Duodenal mucosa (tissue), 2 donors: Measurements from ENCODE around the gene CUX1.

Experiments used
- H3K27ac ChIP-seq: one replicate; pipeline ENCODE4 v1.7.0; 2013; ENCODE audit warnings: low read depth, low read length
- H3K27me3 ChIP-seq, 2 donors: one replicate each; pipeline ENCODE4 v1.7.0; 2013; ENCODE audit warnings: low read length in 2 of 2, control low read depth in 1 of 2; ENCODE audit not compliant: insufficient read depth in 2 of 2, control insufficient read depth in 1 of 2
- H3K36me3 ChIP-seq, 2 donors: one replicate each; pipeline ENCODE4 v1.7.0; 2013; ENCODE audit warnings: low read length in 2 of 2, control low read depth in 1 of 2; ENCODE audit not compliant: insufficient read depth in 2 of 2, control insufficient read depth in 1 of 2
- H3K4me1 ChIP-seq, 2 donors: one replicate each; pipeline ENCODE4 v1.7.0; 2013; ENCODE audit warnings: low read length in 2 of 2, control low read depth in 1 of 2; ENCODE audit not compliant: insufficient read depth in 2 of 2, control insufficient read depth in 1 of 2
- H3K4me3 ChIP-seq, 2 donors: one replicate each; pipeline ENCODE4 v1.7.0; 2013; ENCODE audit warnings: low read length in 2 of 2, low read depth in 1 of 2
- H3K9ac ChIP-seq, 2 donors: one replicate each; pipeline ENCODE4 v1.7.0; 2013; ENCODE audit warnings: low read length in 2 of 2, low read depth in 1 of 2
- H3K9me3 ChIP-seq, 2 donors: one replicate each; pipeline ENCODE4 v1.7.0; 2013; ENCODE audit warnings: low read length in 2 of 2, control low read depth in 1 of 2; ENCODE audit not compliant: control insufficient read depth in 1 of 2

Gene CUX1

DNA sequence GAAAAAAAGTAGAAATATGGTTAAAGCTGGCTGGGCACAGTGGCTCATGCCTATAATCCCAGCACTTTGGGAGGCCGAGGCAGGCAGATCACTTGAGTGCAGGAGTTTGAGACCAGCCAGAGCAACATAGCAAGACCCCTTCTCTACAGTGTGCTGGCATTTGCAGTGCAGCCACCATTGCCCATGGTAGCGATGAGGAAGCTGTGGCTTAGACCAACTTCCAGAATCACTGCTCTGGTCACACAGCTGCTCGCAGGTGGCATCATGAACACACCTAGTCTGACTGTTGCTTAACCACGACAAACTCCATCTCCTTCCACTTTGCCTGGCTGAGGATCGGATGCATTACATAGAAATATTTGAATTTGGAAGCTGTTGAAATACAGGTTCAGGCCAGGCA, 137.1 kb downstream of the CUX1 start:
- H3K4me3 ChIP-seq, result no peak overlapping the region
- H3K27ac ChIP-seq, result no peak overlapping the region
- no peak overlapping the region for H3K9ac ChIP-seq
- H3K9me3 ChIP-seq, result no peaks in the 10 kb centered on the region
- H3K36me3 ChIP-seq, result no peaks in the 10 kb centered on the region
- H3K4me1 ChIP-seq, result peaks cover 0 to 12% of the 10 kb centered on the region in 2 donors
- H3K27me3 ChIP-seq, result no peaks in the 10 kb centered on the region

DNA sequence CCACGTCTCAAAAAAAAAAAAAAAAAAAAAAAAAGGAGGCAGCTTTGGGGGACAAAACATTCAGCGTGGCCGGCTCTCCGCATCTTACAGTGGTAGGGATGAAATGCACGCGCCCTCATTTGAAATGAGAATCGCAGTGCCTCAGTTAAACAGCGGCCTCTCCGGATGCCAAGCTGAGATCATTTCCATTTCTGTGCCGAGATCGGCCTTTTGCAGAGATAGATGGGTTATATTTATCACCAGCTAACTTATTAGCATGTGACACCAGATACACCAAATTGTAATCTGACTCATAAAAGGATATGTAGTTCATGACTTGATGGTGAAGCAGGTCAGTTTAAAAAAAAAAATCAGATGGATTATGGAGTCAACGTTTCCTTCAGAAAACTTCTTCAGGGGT, 138.7 kb downstream of the CUX1 start:
- H3K4me1 ChIP-seq, result peaks cover 0 to 12% of the 10 kb centered on the region in 2 donors
- H3K9me3 ChIP-seq, result no peaks in the 10 kb centered on the region
- H3K4me3 ChIP-seq, result no peak overlapping the region
- no peaks in the 10 kb centered on the region for H3K27me3 ChIP-seq
- no peak overlapping the region for H3K9ac ChIP-seq
- no peaks in the 10 kb centered on the region for H3K36me3 ChIP-seq
- H3K27ac ChIP-seq, result no peak overlapping the region

DNA sequence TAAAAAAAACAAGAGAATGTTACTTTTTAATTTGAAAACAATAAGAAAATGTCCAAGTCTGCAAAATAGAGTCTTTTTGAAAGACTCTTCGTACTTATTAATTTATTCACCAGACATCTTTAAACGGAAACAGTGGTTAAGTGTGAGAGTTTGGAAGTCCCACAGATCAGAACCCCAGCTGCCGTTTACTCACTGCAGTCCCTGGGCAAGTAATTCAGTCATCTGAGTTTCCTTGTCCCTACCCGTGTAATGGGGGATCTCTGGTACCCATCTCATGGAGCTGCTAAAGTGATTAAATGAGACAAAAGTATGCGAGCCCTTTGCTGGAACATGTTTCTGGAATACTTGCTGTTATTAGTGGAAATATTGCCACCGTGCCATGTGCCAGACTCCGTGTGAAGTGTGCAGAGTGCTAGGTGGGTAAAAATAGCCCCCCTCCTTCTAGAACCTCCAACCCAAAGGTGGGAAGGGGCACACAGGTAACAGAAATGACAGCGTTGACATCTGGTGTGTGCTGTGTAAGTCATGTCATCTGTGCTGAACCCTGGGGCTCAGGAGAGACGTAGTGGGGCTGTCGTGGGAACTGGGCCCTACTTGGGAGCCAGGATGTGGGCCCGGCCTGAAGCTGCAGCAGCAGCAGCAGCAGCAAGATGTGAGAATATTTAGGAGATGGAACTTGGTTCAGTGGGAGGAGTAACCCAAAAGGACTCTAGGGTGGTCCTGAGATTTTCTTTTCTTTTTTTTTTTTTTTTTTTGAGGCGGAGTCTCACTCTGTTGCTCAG, 140.5 kb downstream of the CUX1 start:
- H3K27me3 ChIP-seq, result no peaks in the 10 kb centered on the region
- H3K27ac ChIP-seq, result no peak overlapping the region
- H3K9me3 ChIP-seq, result no peaks in the 10 kb centered on the region
- H3K9ac ChIP-seq, result no peak overlapping the region
- no peak overlapping the region for H3K4me3 ChIP-seq
- peaks cover 0 to 10% of the 10 kb centered on the region in 2 donors for H3K4me1 ChIP-seq
- no peaks in the 10 kb centered on the region for H3K36me3 ChIP-seq

DNA sequence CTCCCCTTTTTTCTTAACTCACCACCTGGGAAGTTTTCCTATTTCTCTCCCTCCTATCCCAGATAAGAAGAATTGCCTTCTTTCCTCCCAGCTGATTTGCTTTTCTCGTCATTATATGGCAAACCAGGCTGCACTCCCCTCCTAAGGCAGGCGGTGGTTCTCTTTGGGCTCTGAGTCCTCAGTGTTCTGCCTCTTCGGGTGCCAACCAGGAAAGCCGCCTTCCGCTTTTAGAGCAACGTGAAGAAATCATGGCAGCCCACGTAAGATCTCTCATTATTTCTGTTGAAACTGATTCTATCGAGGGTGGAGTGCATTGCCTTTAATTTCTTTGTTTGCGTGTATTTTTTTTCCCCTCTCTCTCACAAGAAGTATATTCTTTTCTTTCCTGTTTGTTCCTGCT, 141.9 kb downstream of the CUX1 start:
- H3K27me3 ChIP-seq, result no peaks in the 10 kb centered on the region
- H3K9ac ChIP-seq, result no peak overlapping the region
- H3K4me1 ChIP-seq, result no peaks in the 10 kb centered on the region
- no peaks in the 10 kb centered on the region for H3K36me3 ChIP-seq
- no peak overlapping the region for H3K4me3 ChIP-seq
- no peak overlapping the region for H3K27ac ChIP-seq
- no peaks in the 10 kb centered on the region for H3K9me3 ChIP-seq

- H3K36me3 ChIP-seq, result no peaks in the 10 kb centered on the region
- no peak overlapping the region for H3K4me3 ChIP-seq
- no peaks in the 10 kb centered on the region for H3K9me3 ChIP-seq
- H3K9ac ChIP-seq, result no peak overlapping the region
- no peaks in the 10 kb centered on the region for H3K4me1 ChIP-seq
- no peaks in the 10 kb centered on the region for H3K27me3 ChIP-seq
- no peak overlapping the region for H3K27ac ChIP-seq
Measured at GRCh38 chr7:101959829-101960228, 142.4 kb downstream of the CUX1 start.

- Histone ChIP-seq H3K4me3 (no peak overlapping the region), H3K27ac (no peak overlapping the region), H3K4me1 (no peaks in the 10 kb centered on the region), H3K9ac (no peak overlapping the region), H3K27me3 (no peaks in the 10 kb centered on the region), H3K9me3 (no peaks in the 10 kb centered on the region), H3K36me3 (no peaks in the 10 kb centered on the region)
Measured at GRCh38 chr7:101960323-101960722, 142.9 kb downstream of the CUX1 start.

DNA sequence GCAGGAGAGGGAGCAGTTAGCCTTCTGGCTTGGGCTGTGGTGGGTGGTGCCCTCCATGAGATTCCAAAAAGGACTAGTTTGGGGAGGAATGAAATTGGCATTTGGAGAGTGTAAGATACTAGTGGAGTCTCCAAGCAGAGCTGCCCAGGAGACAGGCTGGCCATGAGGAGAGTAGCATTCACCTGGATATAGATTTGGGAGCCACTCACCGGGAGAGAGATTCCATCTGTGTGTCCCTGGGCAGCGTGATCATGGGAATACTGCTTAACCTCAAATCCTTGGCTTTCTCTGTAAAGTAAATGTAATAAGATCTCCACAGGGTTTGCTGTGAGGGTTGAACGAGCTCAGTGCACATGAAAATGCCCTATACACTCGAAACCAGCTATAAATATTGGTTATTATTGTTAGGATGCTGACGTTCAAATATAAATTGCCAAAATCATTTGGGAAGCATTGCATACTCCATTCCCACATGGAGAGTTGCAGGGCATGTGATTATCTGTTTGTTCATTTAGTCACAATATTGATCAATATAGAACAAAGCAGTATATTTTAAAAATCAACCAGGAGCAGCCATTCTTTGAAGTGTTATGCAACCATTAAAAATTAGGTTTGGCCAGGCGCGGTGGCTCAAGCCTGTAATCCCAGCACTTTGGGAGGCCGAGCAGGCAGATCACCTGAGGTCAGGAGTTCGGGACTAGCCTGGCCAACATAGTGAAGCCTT, 143.7 kb downstream of the CUX1 start:
- no peaks in the 10 kb centered on the region for H3K36me3 ChIP-seq
- no peaks in the 10 kb centered on the region for H3K27me3 ChIP-seq
- H3K4me1 ChIP-seq, result no peaks in the 10 kb centered on the region
- no peak overlapping the region for H3K27ac ChIP-seq
- no peak overlapping the region for H3K4me3 ChIP-seq
- no peaks in the 10 kb centered on the region for H3K9me3 ChIP-seq
- H3K9ac ChIP-seq, result no peak overlapping the region

- no peaks in the 10 kb centered on the region for H3K27me3 ChIP-seq
- H3K4me1 ChIP-seq, result no peaks in the 10 kb centered on the region
- no peaks in the 10 kb centered on the region for H3K36me3 ChIP-seq
- no peak overlapping the region for H3K27ac ChIP-seq
- no peak overlapping the region for H3K9ac ChIP-seq
- H3K9me3 ChIP-seq, result no peaks in the 10 kb centered on the region
- H3K4me3 ChIP-seq, result no peak overlapping the region
Measured at GRCh38 chr7:101961811-101962210, 144.4 kb downstream of the CUX1 start.

- Histone ChIP-seq H3K4me3 (no peak overlapping the region), H3K27ac (no peak overlapping the region), H3K36me3 (no peaks in the 10 kb centered on the region), H3K27me3 (no peaks in the 10 kb centered on the region), H3K4me1 (no peaks in the 10 kb centered on the region), H3K9ac (no peak overlapping the region), H3K9me3 (no peaks in the 10 kb centered on the region)
Measured at GRCh38 chr7:101963693-101964092, 146.3 kb downstream of the CUX1 start.

DNA sequence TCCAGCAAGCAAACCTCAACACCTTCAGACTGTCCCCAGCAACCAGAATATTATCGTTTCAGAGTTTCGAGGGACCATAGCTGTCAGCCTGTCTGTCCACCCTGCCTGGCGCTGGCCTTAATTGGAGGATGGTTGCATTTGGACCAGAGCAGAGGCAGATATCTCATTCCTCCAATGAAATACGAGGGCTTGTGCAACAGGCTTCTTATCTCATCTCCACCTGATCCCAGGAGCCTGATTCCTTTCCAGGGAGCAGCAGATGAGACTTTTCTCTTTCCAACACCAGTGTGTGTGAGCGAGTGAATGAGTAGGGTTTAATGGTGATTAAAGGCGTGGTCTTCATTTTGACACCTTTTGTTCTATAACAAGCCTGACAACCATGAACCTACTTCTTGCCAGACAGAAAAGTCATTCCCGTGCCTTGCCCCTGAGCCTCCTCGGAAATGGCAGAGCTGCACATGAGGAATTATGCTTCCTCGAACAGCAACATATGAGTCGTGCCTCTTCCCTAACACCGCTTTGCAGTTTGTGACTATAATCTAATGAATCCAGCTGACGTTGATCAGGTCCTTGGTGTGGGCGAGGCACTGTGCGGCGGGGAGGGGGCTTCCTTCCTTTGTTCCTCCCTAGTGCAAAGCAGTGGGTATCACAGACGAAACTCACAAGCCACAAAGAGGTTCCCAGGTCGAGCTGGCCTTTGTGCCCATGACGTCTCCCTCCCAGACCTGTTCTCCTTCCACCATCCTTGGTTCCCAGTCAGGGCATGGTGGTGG, 147.4 kb downstream of the CUX1 start:
- H3K27me3 ChIP-seq, result no peaks in the 10 kb centered on the region
- no peak overlapping the region for H3K27ac ChIP-seq
- H3K9ac ChIP-seq, result no peak overlapping the region
- H3K36me3 ChIP-seq, result no peaks in the 10 kb centered on the region
- no peaks in the 10 kb centered on the region for H3K9me3 ChIP-seq
- H3K4me3 ChIP-seq, result no peak overlapping the region
- no peaks in the 10 kb centered on the region for H3K4me1 ChIP-seq
